ENCODE results near the gene CCDC112. TPM values are rescaled to one million over a fixed set of nuclear protein-coding genes. Genes with fewer than 3 reads are reported as not detected.

Gene CCDC112
- total RNA-seq, 1 experiment from 2014 or later: 4.7 TPM

GRCh38 chr5:115319007-115319406 is 22.6 kb upstream of the CCDC112 start:
- DNase-seq (ENCODE audit: low spot score): no peak

- DNase-seq (ENCODE audit: low spot score): no peak
Observed at GRCh38 chr5:115317736-115318135, 21.3 kb upstream of the CCDC112 start.

- no peak for DNase-seq (ENCODE audit: low spot score)
Observed at GRCh38 chr5:115317320-115317719, 20.9 kb upstream of the CCDC112 start.

- no peak for DNase-seq (ENCODE audit: low spot score)
Observed at GRCh38 chr5:115313632-115314031, 17.2 kb upstream of the CCDC112 start.

GRCh38 chr5:115313052-115313451 is 16.6 kb upstream of the CCDC112 start:
- no peak for DNase-seq (ENCODE audit: low spot score)

GRCh38 chr5:115309751-115310370 is 13.4 kb upstream of the CCDC112 start:
- DNase-seq (ENCODE audit: low spot score): peak; percentile 83

- DNase-seq (ENCODE audit: low spot score): no peak
Observed at GRCh38 chr5:115308815-115309214, 12.4 kb upstream of the CCDC112 start.

GRCh38 chr5:115306011-115306536 is 9.6 kb upstream of the CCDC112 start:
- peak; percentile 92 for DNase-seq (ENCODE audit: low spot score)

GRCh38 chr5:115304496-115304895 is 8.0 kb upstream of the CCDC112 start:
- no peak for DNase-seq (ENCODE audit: low spot score)

- no peak for DNase-seq (ENCODE audit: low spot score)
Observed at GRCh38 chr5:115298811-115299210, 2.4 kb upstream of the CCDC112 start.

GRCh38 chr5:115297031-115297430 is 577 bp upstream of the CCDC112 start:
- peak; percentile 19 for DNase-seq (ENCODE audit: low spot score)

- DNase-seq (ENCODE audit: low spot score): peak; percentile 53
Observed at GRCh38 chr5:115295777-115296123, 704 bp downstream of the CCDC112 start.

- no peak for DNase-seq (ENCODE audit: low spot score)
Observed at GRCh38 chr5:115291397-115291796, 5.1 kb downstream of the CCDC112 start.

GRCh38 chr5:115289104-115289503 is 7.3 kb downstream of the CCDC112 start:
- DNase-seq (ENCODE audit: low spot score): no peak

GRCh38 chr5:115284021-115284420 is 12.4 kb downstream of the CCDC112 start:
- DNase-seq (ENCODE audit: low spot score): no peak

GRCh38 chr5:115282131-115282530 is 14.3 kb downstream of the CCDC112 start:
- DNase-seq (ENCODE audit: low spot score): no peak

GRCh38 chr5:115274584-115274983 is 21.9 kb downstream of the CCDC112 start:
- no peak for DNase-seq (ENCODE audit: low spot score)

GRCh38 chr5:115272297-115272958 is 24.0 kb downstream of the CCDC112 start:
- DNase-seq (ENCODE audit: low spot score): no peak

- DNase-seq (ENCODE audit: low spot score): no peak
Observed at GRCh38 chr5:115271295-115272050, 25.0 kb downstream of the CCDC112 start.

- DNase-seq (ENCODE audit: low spot score): no peak
Observed at GRCh38 chr5:115267617-115268016, 28.8 kb downstream of the CCDC112 start.

GRCh38 chr5:115265220-115265619 is 31.2 kb downstream of the CCDC112 start:
- no peak for DNase-seq (ENCODE audit: low spot score)

- no peak for DNase-seq (ENCODE audit: low spot score)
Observed at GRCh38 chr5:115264786-115265185, 31.7 kb downstream of the CCDC112 start.

- DNase-seq (ENCODE audit: low spot score): no peak
Observed at GRCh38 chr5:115263078-115263380, 33.4 kb downstream of the CCDC112 start.
